Stimulated activated CD8-positive, alpha-beta memory T cell treated with anti-CD3 and anti-CD28 coated beads, Interleukin-7, amount 100 ng/mL, for 24 hours (primary cell): ENCODE results near the gene PDE4D.
"Not testable (repeated sequence)": the region's sequence is repeated elsewhere in the genome, so short reads cannot be mapped to it uniquely, and the experiment has no call there.

ENCODE experiments used
- DNase-seq: peaks from one replicate; pipeline ENCODE4 v3.0.0-alpha.2; 2020; ENCODE audit warnings: low read depth

Gene PDE4D

GRCh38 chr5:58965677-58966414, 927.7 kb downstream of the PDE4D start:
- DNase-seq = no peak

DNA sequence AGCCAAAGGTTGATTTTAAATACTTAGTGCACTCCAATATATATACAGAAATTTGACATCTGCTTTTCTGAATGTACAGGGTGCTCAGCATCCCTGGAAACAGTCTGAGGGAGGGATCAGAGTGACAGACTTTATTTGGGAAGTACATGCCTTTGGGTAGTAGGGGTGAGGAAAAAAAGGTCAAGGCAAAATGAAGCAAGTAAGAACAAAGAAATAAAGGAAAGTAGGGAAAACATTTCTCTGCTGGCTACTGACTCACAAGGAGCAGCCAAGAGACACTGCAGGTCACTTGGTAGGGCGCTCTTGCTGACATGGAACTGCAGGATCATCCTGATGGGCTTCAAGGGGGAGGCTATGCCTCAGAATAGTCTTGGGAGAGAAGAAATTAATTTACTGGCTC, 929.7 kb downstream of the PDE4D start:
- DNase-seq = no peak

GRCh38 chr5:58963361-58963760, 930.2 kb downstream of the PDE4D start:
- no peak for DNase-seq

DNA sequence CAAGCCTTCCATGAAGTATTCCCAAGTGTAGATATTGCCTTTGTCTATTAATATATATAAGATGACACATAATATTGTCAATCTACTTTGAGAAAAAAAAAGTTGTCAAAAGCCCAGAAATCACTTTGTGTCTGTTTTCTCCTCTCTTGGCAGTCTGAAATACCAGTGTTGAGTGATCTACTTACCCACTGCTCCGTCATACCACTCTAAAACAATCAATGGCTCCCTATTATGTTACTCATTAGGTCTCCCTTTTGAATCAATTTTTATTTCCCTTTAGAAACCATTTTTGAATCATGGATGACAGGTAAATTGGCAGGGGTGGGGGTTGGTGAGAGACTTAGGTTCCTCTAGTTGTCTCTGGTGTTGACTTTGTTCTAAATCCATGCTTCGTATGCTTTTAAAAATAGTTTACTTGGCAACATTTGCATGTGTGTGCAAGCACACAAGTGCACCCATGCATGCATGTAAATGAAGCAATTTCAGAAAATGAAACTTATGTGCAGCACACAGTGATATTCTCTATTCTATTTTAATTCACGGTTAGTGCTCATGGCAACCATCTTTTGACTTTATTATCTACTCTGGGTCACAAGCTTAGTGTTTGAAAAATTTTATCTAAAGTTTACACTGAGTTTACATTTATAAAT, 931.8 kb downstream of the PDE4D start:
- no peak for DNase-seq

- no peak for DNase-seq
These were observed 934.8 kb downstream of the PDE4D start for GRCh38 chr5:58958701-58959100.

- not testable (repeated sequence) for DNase-seq
These were observed 940.3 kb downstream of the PDE4D start for GRCh38 chr5:58953218-58953617.

DNA sequence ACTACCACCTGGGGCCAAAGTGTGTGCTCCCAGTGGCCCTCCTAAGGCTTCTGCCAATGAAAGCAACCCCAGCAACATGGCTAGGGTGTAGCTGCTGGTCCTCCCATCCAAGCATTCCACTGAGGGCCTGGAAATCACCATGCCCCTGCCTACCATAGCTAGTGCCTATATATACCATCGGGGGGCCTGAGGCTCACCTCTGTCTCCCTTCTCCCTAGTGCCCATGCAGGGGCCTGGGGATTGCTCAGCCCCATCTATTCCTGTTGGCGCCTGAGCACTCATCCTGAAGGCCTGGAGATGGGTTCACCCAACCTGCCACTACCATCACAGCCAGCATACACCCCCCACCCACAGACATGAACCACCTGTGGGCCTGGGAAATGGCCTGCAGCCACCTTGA, 943.3 kb downstream of the PDE4D start:
- no peak for DNase-seq

DNA sequence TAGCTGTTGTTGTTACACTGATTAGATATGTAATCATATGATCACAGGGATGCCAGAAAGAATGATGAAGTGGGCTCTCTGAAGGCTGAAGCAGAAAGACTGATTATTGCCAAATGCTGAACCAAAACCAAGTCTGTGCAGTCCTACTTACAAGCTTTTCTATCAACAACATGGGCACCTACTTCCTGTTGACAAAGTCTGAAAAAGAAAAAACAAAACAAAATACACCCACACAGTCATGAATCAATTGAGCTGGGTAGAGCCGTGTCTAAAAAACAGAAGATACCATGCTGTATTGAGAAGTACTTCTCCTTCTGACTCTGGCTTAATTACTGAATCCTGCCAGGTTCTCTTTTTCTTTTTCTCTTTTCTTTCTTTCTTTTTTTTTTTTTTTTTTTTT, 947.3 kb downstream of the PDE4D start:
- no peak for DNase-seq

DNA sequence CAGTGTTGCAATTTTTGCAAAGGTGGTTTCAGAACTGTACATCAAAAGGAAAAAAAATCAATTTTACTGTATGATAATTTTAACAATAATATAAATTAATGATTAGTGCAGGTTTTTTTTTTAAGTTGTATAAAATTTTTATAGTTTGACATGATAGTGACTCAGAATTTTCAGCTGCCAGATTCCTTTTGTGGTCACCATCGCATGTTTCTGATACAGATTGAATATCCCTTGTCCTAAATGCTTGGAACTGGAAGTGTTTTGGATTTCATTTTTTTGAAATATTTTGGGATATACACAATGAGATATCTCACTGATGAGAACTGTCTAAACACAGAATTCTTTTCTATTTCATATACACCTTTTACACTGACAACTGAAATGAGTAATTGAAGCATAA, 949.3 kb downstream of the PDE4D start:
- no peak for DNase-seq

DNA sequence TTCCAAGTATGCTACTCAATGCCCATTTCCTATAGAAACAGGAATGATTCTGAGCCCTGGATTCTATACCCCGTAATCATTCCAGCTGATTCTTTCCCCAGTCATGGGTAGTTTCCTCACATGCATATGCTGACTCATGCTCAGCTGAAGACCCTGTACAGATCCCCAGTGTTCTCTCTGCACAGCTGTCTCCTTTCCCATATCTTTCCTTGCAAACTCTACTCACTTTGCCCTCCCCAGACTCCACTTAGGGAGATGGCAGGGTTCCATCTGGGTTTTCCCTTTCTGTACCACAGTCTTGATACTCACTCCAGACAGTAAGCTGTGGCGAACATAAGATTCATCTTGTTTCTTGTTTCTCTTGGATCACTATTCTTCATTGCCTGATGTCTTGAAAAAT, 953.1 kb downstream of the PDE4D start:
- no peak for DNase-seq

- DNase-seq = no peak
These were observed 953.9 kb downstream of the PDE4D start for GRCh38 chr5:58939664-58940063.

- DNase-seq = no peak
These were observed 954.7 kb downstream of the PDE4D start for GRCh38 chr5:58938563-58939424.

- no peak for DNase-seq
These were observed 956.4 kb downstream of the PDE4D start for GRCh38 chr5:58937031-58937681.

GRCh38 chr5:58934629-58935097, 958.9 kb downstream of the PDE4D start:
- no peak for DNase-seq

DNA sequence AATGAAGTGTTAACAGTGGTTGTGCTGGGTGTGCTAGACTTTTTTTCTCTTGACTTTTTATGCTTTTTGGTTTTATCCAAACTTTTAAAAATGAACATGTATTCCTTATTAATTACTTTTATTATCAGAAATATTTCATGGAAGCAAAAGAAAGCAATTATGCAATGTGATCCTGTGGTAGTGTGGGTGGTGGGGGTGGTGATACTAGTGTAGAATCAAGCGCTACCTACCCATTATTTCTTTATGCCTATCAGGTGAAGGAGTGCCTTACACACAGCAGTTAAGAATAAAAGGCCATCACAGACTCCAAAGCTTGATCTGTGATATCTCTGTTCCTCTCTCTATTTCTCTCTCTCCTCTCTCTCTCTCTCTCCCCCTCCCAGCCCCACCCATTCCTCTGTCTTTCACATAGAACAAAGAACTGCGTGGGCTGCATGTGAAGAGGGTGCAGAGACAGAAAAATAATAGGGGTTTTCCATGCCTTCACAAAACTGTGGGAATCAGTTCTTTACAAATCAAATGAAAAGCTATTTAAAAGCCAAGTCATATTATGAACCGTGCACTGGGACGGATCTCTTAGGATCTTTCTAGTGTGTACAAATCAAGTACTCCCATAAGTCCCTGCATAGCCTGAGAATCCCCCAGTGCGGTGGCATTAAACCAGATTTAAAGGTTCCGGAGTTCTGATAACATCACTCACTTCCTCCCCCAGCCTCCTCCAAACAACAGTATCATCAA, 959.5 kb downstream of the PDE4D start:
- DNase-seq = no peak

GRCh38 chr5:58932057-58932612, 961.4 kb downstream of the PDE4D start:
- DNase-seq = no peak

DNA sequence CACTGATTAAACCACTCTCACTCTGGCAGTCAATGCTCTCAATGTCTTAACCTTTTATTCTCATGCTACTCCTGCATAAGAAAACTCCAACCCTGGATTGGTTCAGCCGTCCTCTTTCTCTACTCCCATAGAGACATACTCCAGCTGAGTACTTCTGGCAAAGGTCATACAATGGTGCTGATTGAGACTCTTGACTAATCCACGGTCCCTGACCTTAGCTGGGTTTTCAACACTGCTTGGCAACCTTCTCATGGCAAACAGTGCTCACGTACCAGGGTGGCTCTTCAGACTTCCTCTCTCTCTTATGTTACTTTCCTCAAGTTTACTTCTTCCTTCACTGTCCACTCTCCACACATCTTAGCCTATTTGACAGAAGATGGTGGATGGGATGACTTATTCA, 963.0 kb downstream of the PDE4D start:
- DNase-seq = no peak

GRCh38 chr5:58929726-58930125, 963.8 kb downstream of the PDE4D start:
- DNase-seq = no peak

DNA sequence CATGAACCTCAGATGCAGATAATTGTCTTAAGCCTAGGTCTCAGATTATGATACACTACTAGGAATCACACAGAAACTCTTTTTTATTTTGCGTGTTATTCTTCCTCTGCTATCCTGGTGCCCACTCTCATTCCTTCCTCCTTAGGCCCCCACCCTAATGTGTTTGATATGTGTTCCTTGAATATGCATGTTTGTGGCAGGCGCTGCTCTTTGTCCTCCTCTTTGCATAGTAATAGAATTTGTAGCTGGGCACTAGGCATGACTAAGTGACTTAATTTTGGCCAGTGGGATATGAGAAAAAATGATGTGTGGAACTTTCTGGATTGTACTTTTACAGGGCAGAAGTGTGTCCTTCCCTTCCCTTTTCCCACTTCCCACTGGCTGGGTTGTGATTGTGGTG, 965.6 kb downstream of the PDE4D start:
- DNase-seq = no peak

DNA sequence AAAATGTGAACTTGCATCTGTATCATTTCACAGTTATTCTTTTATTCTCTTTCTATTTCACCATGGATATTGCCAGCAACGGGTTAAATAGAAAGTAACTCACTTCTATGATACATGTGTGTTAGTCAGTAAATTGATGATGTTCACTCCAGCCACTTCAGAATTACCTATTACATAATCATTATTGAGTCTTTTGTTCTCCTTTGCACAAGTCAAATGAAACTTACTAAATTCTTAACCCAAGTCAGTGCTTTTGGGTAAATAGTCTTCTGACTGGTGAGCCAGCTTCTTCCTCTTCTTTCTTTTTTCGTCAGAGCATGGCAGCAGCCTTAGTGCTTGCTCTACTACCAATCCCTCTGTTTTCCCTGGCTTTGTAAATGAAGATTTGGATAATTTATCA, 966.3 kb downstream of the PDE4D start:
- no peak for DNase-seq

- no peak for DNase-seq
These were observed 967.0 kb downstream of the PDE4D start for GRCh38 chr5:58926541-58926935.
